ENCODE data around the gene ZNF140. TPM values are rescaled to one million over a fixed set of nuclear protein-coding genes. Genes with fewer than 3 reads are reported as not detected.

Gene ZNF140
- total RNA-seq, 2 experiments from 2014 or later: 13.1 to 13.4 TPM

- peaks cover 55% of the 10 kb centered on the region for H3K9me3 ChIP-seq (ENCODE audit: low read length)
- TF ChIP-seq CTCF (conservative IDR thresholded peaks at IDR 0.05; ENCODE audit: low read length) (no peak), EZH2phosphoT487 (IDR thresholded peaks at IDR 0.05; ENCODE audit: borderline replicate concordance, low read depth, low read length) (no peak)
- peaks cover 8% of the 10 kb centered on the region; the same call in 1 of the 2 replicates for H3K79me2 ChIP-seq (ENCODE audit: insufficient read depth, low read depth, low read length)
- H3K4me1 ChIP-seq (ENCODE audit: insufficient read depth, low read length, poor library complexity, severe bottlenecking): no peaks in the 10 kb centered on the region
- no TSS peak for BruUV-seq (replicated peaks)
- peaks cover 43% of the 10 kb centered on the region for H3K36me3 ChIP-seq (ENCODE audit: insufficient read depth, low read length)
- intact Hi-C loops (cut with micrococcal nuclease; ENCODE audit: unreplicated experiment): loop anchor here (1.0 kb wide), 1 partner anchor 50 kb away; the partner anchor contains the start of gene ZNF140
- no peaks in the 10 kb centered on the region for H4K20me1 ChIP-seq (ENCODE audit: insufficient read depth, low read length)
- peak within 1 kb of the TSS; percentile 62 for H3K27ac ChIP-seq (ENCODE audit: low read depth, low read length, poor library complexity, severe bottlenecking)
- no peaks in the 10 kb centered on the region for H3K9me2 ChIP-seq (ENCODE audit: insufficient read depth, low read length)
- CTCF ChIA-PET (ENCODE audit: unreplicated experiment): no interaction called here
- H3K4me2 ChIP-seq (ENCODE audit: low read length): peak within 1 kb of the TSS; percentile 58
- POLR2A ChIA-PET: interaction anchor here (0.8 to 1.2 kb wide), 2 partner anchors 51 to 52 kb away, joined by 3 to 4 read pairs; partner anchors contain the start of gene ZNF268
- DNase-seq (ENCODE audit: low spot score): peak; percentile 94
- peak within 1 kb of the TSS; percentile 79 for H3K4me3 ChIP-seq (ENCODE audit: low read depth, low read length, poor library complexity, severe bottlenecking)
- peak within 1 kb of the TSS; percentile 71 for H2AFZ ChIP-seq (ENCODE audit: low read length)
Observed at GRCh38 chr12:133130038-133130807, 49.5 kb downstream of the ZNF140 start, which contains the start of the genes ZNF10 and ZNF891. TSS of gene ZNF10 (plus strand) at chr12:133130627. CDS start at chr12:133144493, 13,866 bp downstream. TSS of gene ZNF891 (minus strand) at chr12:133130274. CDS start at chr12:133121918, 8,356 bp downstream.

GRCh38 chr12:133130808-133131128 lies 50.0 kb downstream of the ZNF140 start:
- ChIA-PET CTCF (ENCODE audit: unreplicated experiment) (no interaction called here), POLR2A (interaction anchor here (1.2 kb wide), 1 partner anchor 51 kb away, joined by 4 read pairs; the partner anchor contains the start of gene ZNF268)
- Histone ChIP-seq H2AFZ (ENCODE audit: low read length) (peak overlapping the region; percentile 71), H3K9me2 (ENCODE audit: insufficient read depth, low read length) (no peaks in the 10 kb centered on the region), H3K4me1 (ENCODE audit: insufficient read depth, low read length, poor library complexity, severe bottlenecking) (no peaks in the 10 kb centered on the region), H3K79me2 (ENCODE audit: insufficient read depth, low read depth, low read length) (peaks cover 8% of the 10 kb centered on the region; the same call in 1 of the 2 replicates), H3K4me3 (ENCODE audit: low read depth, low read length, poor library complexity, severe bottlenecking) (peak overlapping the region; percentile 79), H4K20me1 (ENCODE audit: insufficient read depth, low read length) (no peaks in the 10 kb centered on the region), H3K9me3 (ENCODE audit: low read length) (peaks cover 50% of the 10 kb centered on the region), H3K27ac (ENCODE audit: low read depth, low read length, poor library complexity, severe bottlenecking) (peak overlapping the region; percentile 62), H3K36me3 (ENCODE audit: insufficient read depth, low read length) (peaks cover 42% of the 10 kb centered on the region), H3K4me2 (ENCODE audit: low read length) (peak overlapping the region; percentile 58)
- no peak for DNase-seq (ENCODE audit: low spot score)
- no peak for TF ChIP-seq EZH2phosphoT487 (IDR thresholded peaks at IDR 0.05; ENCODE audit: borderline replicate concordance, low read depth, low read length)
- TF ChIP-seq CTCF (conservative IDR thresholded peaks at IDR 0.05; ENCODE audit: low read length): no peak
- BruUV-seq (replicated peaks): TSS peak; percentile 85
- intact Hi-C loops (cut with micrococcal nuclease; ENCODE audit: unreplicated experiment): loop anchor here (1.0 kb wide), 2 partner anchors 50 to 51 kb away; partner anchors contain the start of genes ZNF140 and ZNF268

GRCh38 chr12:133135747-133136146 lies 55.0 kb downstream of the ZNF140 start:
- H4K20me1 ChIP-seq (ENCODE audit: insufficient read depth, low read length): no peaks in the 10 kb centered on the region
- no peaks in the 10 kb centered on the region for H3K79me2 ChIP-seq (ENCODE audit: insufficient read depth, low read depth, low read length)
- intact Hi-C loops (cut with micrococcal nuclease; ENCODE audit: unreplicated experiment): no loop called here
- ChIA-PET CTCF (ENCODE audit: unreplicated experiment) (interaction anchor here (0.6 kb wide), 1 partner anchor 34 kb away, joined by 3 read pairs; no protein-coding TSS in a partner anchor), POLR2A (no interaction called here)
- H3K4me2 ChIP-seq (ENCODE audit: low read length): no peak overlapping the region
- H2AFZ ChIP-seq (ENCODE audit: low read length): no peak overlapping the region
- H3K9me3 ChIP-seq (ENCODE audit: low read length): peaks cover 39% of the 10 kb centered on the region
- H3K4me3 ChIP-seq (ENCODE audit: low read depth, low read length, poor library complexity, severe bottlenecking): no peak overlapping the region
- peaks cover 34% of the 10 kb centered on the region for H3K36me3 ChIP-seq (ENCODE audit: insufficient read depth, low read length)
- BruUV-seq (replicated peaks): no TSS peak
- H3K4me1 ChIP-seq (ENCODE audit: insufficient read depth, low read length, poor library complexity, severe bottlenecking): no peaks in the 10 kb centered on the region
- H3K9me2 ChIP-seq (ENCODE audit: insufficient read depth, low read length): no peaks in the 10 kb centered on the region
- TF ChIP-seq EZH2phosphoT487 (IDR thresholded peaks at IDR 0.05; ENCODE audit: borderline replicate concordance, low read depth, low read length) (no peak), CTCF (conservative IDR thresholded peaks at IDR 0.05; ENCODE audit: low read length) (no peak)
- DNase-seq (ENCODE audit: low spot score): no peak
- H3K27ac ChIP-seq (ENCODE audit: low read depth, low read length, poor library complexity, severe bottlenecking): no peak overlapping the region

Data from OCI-LY7 (cell line).